ENCODE measurements around the gene CCDC33. TPM values are rescaled to one million over a fixed set of nuclear protein-coding genes. Genes with fewer than 3 reads are reported as not detected.

Gene CCDC33
- not detected for total RNA-seq

- Mint-ChIP-seq H3K36me3 (ENCODE audit: insufficient read depth in 2 of 2) (no peaks in the 10 kb centered on the region), H3K4me1 (ENCODE audit: low read depth) (no peaks in the 10 kb centered on the region), H3K27me3 (ENCODE audit: low read depth) (peaks cover under 1% of the 10 kb centered on the region), H3K9me3 (no peaks in the 10 kb centered on the region), H3K27ac (no peak within 1 kb of the TSS), H3K4me3 (no peak within 1 kb of the TSS)
- ATAC-seq (replicated peaks in 1 of 2) (no peak), DNase-seq (no peak)
Measured at GRCh38 chr15:74235962-74236361, at the start of gene CCDC33. TSS of gene CCDC33 (plus strand) at chr15:74236326. CDS start at chr15:74236720, 394 bp downstream.

DNA sequence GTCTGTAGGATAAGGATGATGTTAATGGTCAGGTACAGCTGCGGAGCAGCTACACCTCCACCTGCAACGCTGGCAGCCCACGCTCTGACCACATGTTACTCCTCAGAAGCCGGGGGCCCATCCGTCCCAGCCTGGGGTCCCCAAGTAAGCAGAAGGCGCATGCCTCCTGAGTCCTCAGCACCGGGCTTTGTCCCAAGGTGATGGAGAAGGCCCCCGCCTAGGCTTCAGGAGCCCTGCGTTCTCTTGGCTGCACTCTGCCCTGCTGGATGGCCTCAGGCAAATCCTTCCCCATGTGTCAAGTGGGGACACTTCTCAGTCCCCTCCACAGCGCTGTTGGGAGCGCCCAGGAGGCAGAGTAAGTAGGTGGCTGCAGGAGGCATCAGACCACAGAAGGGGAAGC lies 47.9 kb upstream of the CCDC33 start:
- DNase-seq (no peak), ATAC-seq (replicated peaks in 1 of 2) (no peak)
- H3K4me1 Mint-ChIP-seq (ENCODE audit: low read depth), result peaks cover 21% of the 10 kb centered on the region
- no peak overlapping the region for H3K4me3 Mint-ChIP-seq
- H3K27me3 Mint-ChIP-seq (ENCODE audit: low read depth), result no peaks in the 10 kb centered on the region
- H3K9me3 Mint-ChIP-seq, result no peaks in the 10 kb centered on the region
- H3K27ac Mint-ChIP-seq, result no peak overlapping the region
- H3K36me3 Mint-ChIP-seq (ENCODE audit: insufficient read depth in 2 of 2), result no peaks in the 10 kb centered on the region

GRCh38 chr15:74191798-74192197 lies 44.3 kb upstream of the CCDC33 start:
- DNase-seq (no peak), ATAC-seq (replicated peaks in 1 of 2) (no peak)
- Mint-ChIP-seq H3K4me1 (ENCODE audit: low read depth) (peaks cover 5% of the 10 kb centered on the region), H3K4me3 (no peak overlapping the region), H3K36me3 (ENCODE audit: insufficient read depth in 2 of 2) (no peaks in the 10 kb centered on the region), H3K27ac (no peak overlapping the region), H3K27me3 (ENCODE audit: low read depth) (no peaks in the 10 kb centered on the region), H3K9me3 (no peaks in the 10 kb centered on the region)

GRCh38 chr15:74192751-74193150 lies 43.4 kb upstream of the CCDC33 start:
- no peaks in the 10 kb centered on the region for H3K9me3 Mint-ChIP-seq
- H3K27me3 Mint-ChIP-seq (ENCODE audit: low read depth), result no peaks in the 10 kb centered on the region
- ATAC-seq (replicated peaks in 1 of 2), result no peak
- H3K4me1 Mint-ChIP-seq (ENCODE audit: low read depth), result no peaks in the 10 kb centered on the region
- no peak for DNase-seq
- H3K4me3 Mint-ChIP-seq, result no peak overlapping the region
- no peaks in the 10 kb centered on the region for H3K36me3 Mint-ChIP-seq (ENCODE audit: insufficient read depth in 2 of 2)
- H3K27ac Mint-ChIP-seq, result no peak overlapping the region

DNA sequence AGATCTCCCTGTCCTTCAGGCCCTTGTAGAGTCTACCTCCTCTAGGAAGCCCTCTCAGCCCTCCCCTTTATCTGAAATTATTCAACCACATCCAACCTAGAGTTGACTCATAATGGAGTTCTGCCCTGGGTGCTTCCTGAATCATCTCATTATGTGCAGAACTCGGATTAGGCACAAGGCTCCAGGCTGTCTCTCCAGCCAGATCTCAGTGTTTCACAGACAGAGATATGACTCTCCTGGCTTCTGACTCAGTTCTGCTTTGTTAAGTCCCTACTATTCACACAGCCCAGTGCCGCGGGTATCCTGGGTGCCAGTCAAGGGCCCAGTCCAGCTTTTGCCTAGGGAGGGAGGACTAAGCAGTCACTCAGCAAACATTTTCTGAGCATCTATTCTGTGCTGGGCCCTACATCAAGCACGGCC lies 42.8 kb upstream of the CCDC33 start:
- no peaks in the 10 kb centered on the region for H3K9me3 Mint-ChIP-seq
- H3K36me3 Mint-ChIP-seq (ENCODE audit: insufficient read depth in 2 of 2), result no peaks in the 10 kb centered on the region
- H3K27ac Mint-ChIP-seq, result no peak overlapping the region
- no peak overlapping the region for H3K4me3 Mint-ChIP-seq
- no peak for ATAC-seq (replicated peaks in 1 of 2)
- H3K4me1 Mint-ChIP-seq (ENCODE audit: low read depth), result no peaks in the 10 kb centered on the region
- H3K27me3 Mint-ChIP-seq (ENCODE audit: low read depth), result no peaks in the 10 kb centered on the region
- no peak for DNase-seq

- Mint-ChIP-seq H3K27ac (no peak overlapping the region), H3K27me3 (ENCODE audit: low read depth) (no peaks in the 10 kb centered on the region), H3K9me3 (no peaks in the 10 kb centered on the region), H3K4me3 (no peak overlapping the region), H3K36me3 (ENCODE audit: insufficient read depth in 2 of 2) (no peaks in the 10 kb centered on the region), H3K4me1 (ENCODE audit: low read depth) (no peaks in the 10 kb centered on the region)
- DNase-seq (no peak), ATAC-seq (replicated peaks in 1 of 2) (no peak)
Measured at GRCh38 chr15:74193905-74194304, 42.2 kb upstream of the CCDC33 start.

DNA sequence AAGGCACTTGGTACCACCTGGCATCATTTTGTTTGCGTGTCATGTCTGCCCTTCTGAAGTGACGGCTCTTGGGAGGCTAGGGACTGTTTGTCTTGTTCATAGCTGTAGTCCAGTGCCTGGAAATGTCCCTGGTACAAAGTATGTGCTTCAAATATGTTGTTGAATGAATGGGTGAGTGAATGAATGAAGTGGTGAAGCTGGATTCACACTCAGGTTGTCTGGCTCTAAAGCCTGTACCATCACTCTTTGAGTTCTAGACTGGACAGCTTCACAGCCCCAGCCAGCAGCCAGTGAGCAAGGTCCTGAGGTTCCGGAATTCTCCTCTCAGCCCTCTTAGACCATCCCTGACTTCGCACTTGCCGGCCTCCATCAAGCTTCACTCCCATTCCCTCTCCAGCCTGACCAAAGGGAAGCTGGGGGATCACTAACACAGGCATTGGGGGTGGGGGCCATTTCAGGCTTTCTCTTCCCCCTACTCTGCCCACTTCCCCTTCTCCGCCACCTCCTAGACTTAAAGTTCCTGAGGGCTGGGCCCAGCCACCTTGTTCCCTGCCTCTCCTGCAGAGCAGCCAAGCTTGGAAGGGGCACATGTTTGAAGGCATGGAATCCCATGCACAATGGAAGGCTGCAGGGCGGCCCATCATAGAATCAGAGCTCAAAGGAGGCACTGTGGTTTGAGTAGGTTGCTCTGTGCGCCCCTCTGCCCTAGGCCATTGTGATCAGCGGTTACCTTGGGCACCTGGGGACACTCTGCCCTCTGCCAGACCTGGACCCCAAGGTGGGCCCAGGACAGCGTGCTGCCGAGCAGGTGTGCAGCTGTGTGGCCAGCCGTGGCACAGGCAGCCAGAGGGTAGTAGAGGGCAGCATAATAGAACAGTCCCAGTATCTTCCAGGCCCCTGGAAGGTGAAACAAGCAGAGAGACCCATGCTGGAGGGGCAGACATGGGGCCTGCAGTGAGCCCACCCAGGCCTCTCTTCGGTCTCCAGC lies 41.3 kb upstream of the CCDC33 start:
- no peaks in the 10 kb centered on the region for H3K9me3 Mint-ChIP-seq
- no peak for ATAC-seq (replicated peaks in 1 of 2)

DNA sequence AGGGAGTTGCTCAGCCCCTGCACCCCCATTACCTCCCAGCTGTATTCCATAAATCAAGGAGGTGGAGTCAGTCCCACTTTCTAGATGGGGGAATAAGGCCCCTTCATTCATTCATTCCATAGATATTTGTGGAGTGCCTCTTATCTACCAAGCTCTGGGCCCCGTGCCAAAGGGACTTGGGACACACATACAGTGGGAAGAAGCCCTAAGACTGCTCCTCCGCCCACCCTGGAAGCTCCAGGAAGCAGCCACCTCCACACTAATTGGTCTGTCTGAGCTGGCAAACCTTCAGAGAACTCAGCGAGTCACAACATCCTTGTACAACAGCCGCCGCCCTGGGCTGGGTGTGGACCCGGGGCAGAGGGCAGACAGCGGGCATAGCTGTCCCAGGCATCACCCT lies 40.0 kb upstream of the CCDC33 start:
- no peak for DNase-seq
- H3K4me1 Mint-ChIP-seq (ENCODE audit: low read depth), result peaks cover 4% of the 10 kb centered on the region
- H3K27ac Mint-ChIP-seq, result no peak overlapping the region
- ATAC-seq (replicated peaks in 1 of 2), result no peak
- no peaks in the 10 kb centered on the region for H3K36me3 Mint-ChIP-seq (ENCODE audit: insufficient read depth in 2 of 2)
- no peaks in the 10 kb centered on the region for H3K27me3 Mint-ChIP-seq (ENCODE audit: low read depth)
- no peaks in the 10 kb centered on the region for H3K9me3 Mint-ChIP-seq
- H3K4me3 Mint-ChIP-seq, result no peak overlapping the region

More for the DNA sequence above, 41.3 kb upstream of the CCDC33 start:
- Mint-ChIP-seq H3K4me1 (ENCODE audit: low read depth) (no peaks in the 10 kb centered on the region), H3K4me3 (no peak overlapping the region), H3K27ac (no peak overlapping the region), H3K36me3 (ENCODE audit: insufficient read depth in 2 of 2) (no peaks in the 10 kb centered on the region), H3K27me3 (ENCODE audit: low read depth) (no peaks in the 10 kb centered on the region)
- no peak for DNase-seq

DNA sequence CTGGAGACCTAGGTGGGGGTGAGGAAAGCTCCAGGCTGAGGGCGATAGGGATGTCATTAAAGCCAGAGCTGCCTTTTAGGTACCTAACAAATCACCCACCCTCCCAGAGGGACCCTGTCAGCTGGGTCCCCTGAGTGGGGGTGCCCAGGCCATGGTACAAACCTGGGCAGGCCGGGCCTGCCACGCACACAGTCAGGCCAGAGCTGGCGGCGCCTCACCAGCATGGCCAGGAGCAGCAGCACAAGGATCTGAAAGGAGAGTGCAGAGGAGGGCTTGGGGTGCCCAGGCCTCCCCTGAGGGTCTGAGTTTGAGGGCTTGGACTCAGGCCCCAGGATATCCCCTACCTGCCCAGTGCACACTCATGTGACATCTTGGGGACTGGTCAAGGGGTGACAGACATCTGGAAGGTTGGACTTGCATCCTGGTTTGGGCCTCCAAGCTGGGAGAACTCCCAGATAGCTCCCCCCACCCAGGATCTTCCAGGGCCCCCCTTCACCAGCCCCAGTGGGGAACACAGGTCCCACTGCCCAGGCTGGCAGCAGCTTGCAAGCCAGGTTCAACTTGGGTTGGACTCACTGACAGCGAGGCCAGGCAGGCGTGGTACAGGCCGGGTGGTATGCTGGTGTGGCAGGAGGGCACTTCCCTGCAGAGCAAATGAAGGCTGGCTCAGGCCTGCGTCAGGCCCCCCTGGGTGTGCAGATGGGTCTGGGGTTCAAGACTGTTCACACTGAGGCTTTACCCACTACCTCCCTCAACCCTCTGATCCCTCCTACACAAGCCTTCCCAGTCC lies 38.8 kb upstream of the CCDC33 start:
- DNase-seq (no peak), ATAC-seq (replicated peaks in 1 of 2) (no peak)
- no peak overlapping the region for H3K4me3 Mint-ChIP-seq
- H3K27me3 Mint-ChIP-seq (ENCODE audit: low read depth), result no peaks in the 10 kb centered on the region
- no peaks in the 10 kb centered on the region for H3K9me3 Mint-ChIP-seq
- H3K27ac Mint-ChIP-seq, result no peak overlapping the region
- H3K36me3 Mint-ChIP-seq (ENCODE audit: insufficient read depth in 2 of 2), result no peaks in the 10 kb centered on the region
- H3K4me1 Mint-ChIP-seq (ENCODE audit: low read depth), result peaks cover 8% of the 10 kb centered on the region

DNA sequence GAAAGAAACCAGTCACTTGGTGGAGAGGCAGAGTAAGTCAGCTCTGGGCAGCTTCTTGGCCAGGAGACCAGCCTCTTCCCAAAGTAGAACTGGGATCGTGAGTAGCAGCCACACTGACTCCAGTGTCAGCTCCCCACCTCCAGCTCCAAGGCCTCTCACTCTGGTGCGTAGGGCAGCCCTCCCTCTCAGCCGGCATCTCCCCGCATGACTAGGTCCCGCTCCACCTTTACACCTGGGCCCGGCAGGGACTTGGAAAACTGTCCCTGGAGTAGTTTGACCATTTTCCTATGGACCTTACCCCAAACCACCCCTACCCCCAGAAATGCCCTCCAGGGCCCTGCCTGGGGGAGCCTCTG lies 36.9 kb upstream of the CCDC33 start:
- H3K4me1 Mint-ChIP-seq (ENCODE audit: low read depth), result peaks cover 8% of the 10 kb centered on the region
- no peaks in the 10 kb centered on the region for H3K36me3 Mint-ChIP-seq (ENCODE audit: insufficient read depth in 2 of 2)
- no peak for DNase-seq

GRCh38 chr15:74200412-74200815 lies 35.7 kb upstream of the CCDC33 start:
- peak in 1 of 2 donors; percentile 64 for ATAC-seq (replicated peaks in 1 of 2)
- H3K4me3 Mint-ChIP-seq, result no peak overlapping the region
- H3K9me3 Mint-ChIP-seq, result no peaks in the 10 kb centered on the region
- DNase-seq, result no peak
- H3K36me3 Mint-ChIP-seq (ENCODE audit: insufficient read depth in 2 of 2), result no peaks in the 10 kb centered on the region
- peak overlapping the region; percentile 75 for H3K27ac Mint-ChIP-seq
- H3K4me1 Mint-ChIP-seq (ENCODE audit: low read depth), result peaks cover 8% of the 10 kb centered on the region
- peaks cover 20% of the 10 kb centered on the region for H3K27me3 Mint-ChIP-seq (ENCODE audit: low read depth)

More for the DNA sequence above, 36.9 kb upstream of the CCDC33 start:
- no peak for ATAC-seq (replicated peaks in 1 of 2)
- no peak overlapping the region for H3K27ac Mint-ChIP-seq
- H3K4me3 Mint-ChIP-seq, result no peak overlapping the region
- peaks cover 12% of the 10 kb centered on the region for H3K27me3 Mint-ChIP-seq (ENCODE audit: low read depth)
- no peaks in the 10 kb centered on the region for H3K9me3 Mint-ChIP-seq

- Mint-ChIP-seq H3K36me3 (ENCODE audit: insufficient read depth in 2 of 2) (no peaks in the 10 kb centered on the region), H3K27ac (peak overlapping the region; percentile 15), H3K9me3 (no peaks in the 10 kb centered on the region), H3K27me3 (ENCODE audit: low read depth) (peaks cover 20% of the 10 kb centered on the region), H3K4me1 (ENCODE audit: low read depth) (peaks cover 8% of the 10 kb centered on the region), H3K4me3 (no peak overlapping the region)
- no peak for DNase-seq
- ATAC-seq (replicated peaks in 1 of 2), result peak in 1 of 2 donors; percentile 4
Measured at GRCh38 chr15:74200871-74201419, 35.2 kb upstream of the CCDC33 start.
